Endothelial cell of umbilical vein (primary cell): ENCODE data around the gene KIF17. TPM values are rescaled to one million over a fixed set of nuclear protein-coding genes. Genes with fewer than 3 reads are reported as not detected.

Source experiments
- BruUV-seq: library from RNA; stranded (reverse); fragments of 400-500 nt; replicated peaks from 2 replicates; lab custom pipeline; 2021; lab: Mats Ljungman, UMichigan
- CTCF ChIA-PET: fragments of 300-600, 350-600 bp; sonication (Branson Sonifier 250); formaldehyde crosslinking; loops from one replicate; lab custom pipeline; 2021; ENCODE audit warnings: antibody characterized with exemption, inconsistent platforms; lab: Charles Lee
- POLR2A ChIA-PET: fragments of 300-600, 350-600 bp; sonication (Branson Sonifier 250); formaldehyde crosslinking; loops from one replicate; lab custom pipeline; 2021; ENCODE audit warnings: antibody characterized with exemption, inconsistent platforms; lab: Charles Lee
- DNase-seq: peaks from one replicate; pipeline ENCODE4 v3.0.0-alpha.2; 2011; ENCODE audit warnings: low read depth, low spot score
- FAIRE-seq: peaks from 2 replicates; lab custom pipeline; 2011; peaks lifted over from hg19 to GRCh38; lab: Jason Lieb, UNC
- H2AFZ ChIP-seq: 2 replicates; pipeline ENCODE4 v1.6.0; 2012; ENCODE audit warnings: low read depth, low read length, control low read depth, inconsistent platforms
- H3K27ac ChIP-seq: 2 replicates; pipeline ENCODE4 v1.5.1; 2011; ENCODE audit warnings: low read depth, mild to moderate bottlenecking, control low read depth, low read length, moderate library complexity; ENCODE audit not compliant: insufficient read depth
- H3K27me3 ChIP-seq, 2 experiments: 2 replicates each; pipeline versions ENCODE4 v1.6.0 to v1.6.1; 2011; ENCODE audit warnings: low read length in 2 of 2, mixed read lengths in 1 of 2; ENCODE audit not compliant: control insufficient read depth in 2 of 2, insufficient read depth in 2 of 2
- H3K36me3 ChIP-seq, 2 experiments: 2 replicates in 1 of 2; 3 replicates in 1 of 2; pipeline ENCODE4 v1.5.1; 2011; ENCODE audit warnings: low read length in 2 of 2, mild to moderate bottlenecking in 1 of 2, moderate library complexity in 1 of 2; ENCODE audit not compliant: control insufficient read depth in 2 of 2, insufficient read depth in 2 of 2; ENCODE audit errors: extremely low read depth in 1 of 2
- H3K4me1 ChIP-seq: 3 replicates; pipeline ENCODE4 v1.5.1; 2011; ENCODE audit warnings: mild to moderate bottlenecking, low read length; ENCODE audit not compliant: control insufficient read depth, insufficient read depth; ENCODE audit errors: extremely low read depth
- H3K4me2 ChIP-seq: 2 replicates; pipeline ENCODE4 v1.6.1; 2011; ENCODE audit warnings: low read length, control low read depth, mixed read lengths; ENCODE audit not compliant: insufficient read depth
- H3K4me3 ChIP-seq, 3 experiments: fragments of 200-600 bp in 1 of 3; sonication (generic), shearing (Covaris generic) in 1 of 3; replicated peaks in 1 of 3; 2 replicates each; pipeline ENCODE4 v1.5.1; 2011 to 2016; ENCODE audit warnings: control low read depth in 3 of 3, low read length in 3 of 3, mild to moderate bottlenecking in 2 of 3, inconsistent platforms in 1 of 3, low read depth in 1 of 3, moderate library complexity in 1 of 3; ENCODE audit not compliant: insufficient read depth in 1 of 3
- H3K79me2 ChIP-seq: 2 replicates; pipeline ENCODE4 v1.6.0; 2012; ENCODE audit warnings: low read length, inconsistent platforms; ENCODE audit not compliant: control insufficient read depth, insufficient read depth
- H3K9ac ChIP-seq: replicated peaks from 2 replicates; pipeline ENCODE3; 2011; ENCODE audit warnings: low read length, control low read depth; ENCODE audit not compliant: insufficient read depth; ENCODE audit errors: extremely low read depth
- H3K9me1 ChIP-seq: replicated peaks from 3 replicates; pipeline ENCODE4 v1.6.0; 2011; ENCODE audit warnings: mild to moderate bottlenecking, low read length; ENCODE audit not compliant: control insufficient read depth, insufficient read depth; ENCODE audit errors: extremely low read depth
- H3K9me3 ChIP-seq: replicated peaks from 2 replicates; pipeline ENCODE4 v1.5.1; 2012; ENCODE audit warnings: low read length, inconsistent platforms; ENCODE audit not compliant: control insufficient read depth, insufficient read depth
- H4K20me1 ChIP-seq: replicated peaks from 2 replicates; pipeline ENCODE3; 2011; ENCODE audit warnings: mild to moderate bottlenecking, low read length; ENCODE audit not compliant: control insufficient read depth, insufficient read depth; ENCODE audit errors: extremely low read depth
- EZH2 ChIP-seq: IDR thresholded peaks from 2 replicates; pipeline ENCODE4 v1.6.1; 2012; ENCODE audit warnings: borderline replicate concordance, low read depth, mild to moderate bottlenecking, moderate library complexity, low read length, inconsistent platforms; ENCODE audit not compliant: severe bottlenecking
- FOS ChIP-seq: IDR thresholded peaks from 2 replicates; pipeline ENCODE4 v1.6.1; 2011; ENCODE audit warnings: mild to moderate bottlenecking, low read length, moderate library complexity, borderline replicate concordance; ENCODE audit not compliant: insufficient read depth
- GATA2 ChIP-seq: IDR thresholded peaks from 2 replicates; pipeline ENCODE4 v1.7.0; 2011; ENCODE audit warnings: low read depth, mild to moderate bottlenecking, moderate library complexity, mixed read lengths, low read length; ENCODE audit not compliant: insufficient read length, insufficient read depth
- JUN ChIP-seq: IDR thresholded peaks from 2 replicates; pipeline ENCODE4 v1.6.1; 2011; ENCODE audit warnings: borderline replicate concordance, low read depth; ENCODE audit not compliant: insufficient read length, insufficient read depth
- MYC ChIP-seq: IDR thresholded peaks from one replicate; pipeline ENCODE4 v1.6.1; 2011; ENCODE audit warnings: mild to moderate bottlenecking, low read depth, low read length
- POLR2A ChIP-seq: IDR thresholded peaks from 2 replicates; pipeline ENCODE4 v1.6.1; 2012; ENCODE audit warnings: low read depth, mild to moderate bottlenecking, control low read depth, low read length
- POLR2AphosphoS5 ChIP-seq: IDR thresholded peaks from 2 replicates; pipeline ENCODE4 v1.6.1; 2012; ENCODE audit warnings: low read depth, mild to moderate bottlenecking, control low read depth, low read length, moderate library complexity; ENCODE audit not compliant: insufficient read depth
- dilution Hi-C: fragments of 300-500 bp; cut with MboI; formaldehyde crosslinking; loops from one replicate; pipeline ENCODE4 v1.15.0; 2019; ENCODE audit warnings: low sequenced_read_pairs; ENCODE audit not compliant: extremely low pct_ligation_motif_present
- intact Hi-C: fragments of 100-400 bp; cut with micrococcal nuclease; formaldehyde crosslinking; loops from one replicate; pipeline ENCODE4 v1.10.0; 2022
- polyA plus RNA-seq, 4 experiments: library from polyadenylated mRNA; depleted of rRNA in 3 of 4; stranded (reverse) in 3 of 4; unstranded in 1 of 4; fragments of >200 nt; gene quantifications; 2 replicates each; pipeline versions ENCODE4 v1.2.1 to v1.2.3, GENCODE V29; 2011 to 2012; ENCODE audit warnings: missing spikeins in 1 of 4
- total RNA-seq: library from RNA; stranded (reverse); gene quantifications from 2 replicates; pipeline ENCODE4 v1.2.3, GENCODE V29; 2021
- TF ChIP-seq, protein P1 (sequence below), 2 donors: IDR thresholded peaks; 1 replicate in 1 of 2; 2 replicates in 1 of 2; pipeline ENCODE4 v1.5.1; 2011; ENCODE audit warnings: low read length in 2 of 2, mild to moderate bottlenecking in 2 of 2, moderate library complexity in 2 of 2, control low read depth in 1 of 2, inconsistent platforms in 1 of 2, low read depth in 1 of 2; ENCODE audit not compliant: insufficient read depth in 1 of 2; ENCODE audit errors: extremely low read depth in 1 of 2
- TF ChIP-seq, protein P2 (sequence below): IDR thresholded peaks from 2 replicates; pipeline ENCODE4 v1.6.1; 2011; ENCODE audit not compliant: insufficient read depth, insufficient read length

KIF17 gene
- total and polyA plus RNA-seq, 2 donors (not counting 3 experiments of a cell fraction or from before 2014, with no cell fraction given) = 1.1 to 1.5 TPM

DNA sequence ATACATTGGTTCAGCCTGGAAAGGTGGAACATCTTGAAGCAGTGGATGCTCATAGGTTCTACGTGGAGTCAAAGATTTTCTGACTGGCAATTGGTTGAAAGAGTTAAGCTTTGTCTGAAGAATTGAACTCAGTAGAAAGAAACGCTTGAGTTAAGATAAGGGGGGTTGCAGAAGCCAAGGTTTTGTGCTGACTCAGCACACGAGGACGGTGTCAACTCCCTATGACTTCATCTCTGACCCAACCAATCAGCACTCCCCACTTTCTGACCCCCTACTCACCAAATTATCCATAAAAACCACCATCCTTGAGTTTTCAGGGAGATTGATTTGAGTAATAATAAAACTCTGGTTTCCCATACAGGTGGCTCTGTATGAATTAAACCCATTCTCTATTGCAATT is 87.1 kb downstream of the KIF17 start:
- Histone ChIP-seq H3K9me1 (no peaks in the 10 kb centered on the region), H4K20me1 (no peaks in the 10 kb centered on the region), H3K4me3 (no peak overlapping the region), H3K4me1 (peaks cover 10% of the 10 kb centered on the region), H2AFZ (no peak overlapping the region), H3K9ac (no peak overlapping the region), H3K4me2 (no peak overlapping the region), H3K79me2 (no peaks in the 10 kb centered on the region), H3K27ac (no peak overlapping the region), H3K36me3 (no peaks in the 10 kb centered on the region), H3K9me3 (no peaks in the 10 kb centered on the region), H3K27me3 (peaks cover 0 to 3% of the 10 kb centered on the region in 2 experiments)
- no TSS peak for BruUV-seq
- CTCF ChIA-PET = interaction anchor here (0.8 to 7.7 kb wide), 4 partner anchors 9 to 95 kb away, joined by 3 to 173 read pairs (median 4); no protein-coding TSS in a partner anchor
- FAIRE-seq (no peak), DNase-seq (no peak)
- TF ChIP-seq, protein P1, sequence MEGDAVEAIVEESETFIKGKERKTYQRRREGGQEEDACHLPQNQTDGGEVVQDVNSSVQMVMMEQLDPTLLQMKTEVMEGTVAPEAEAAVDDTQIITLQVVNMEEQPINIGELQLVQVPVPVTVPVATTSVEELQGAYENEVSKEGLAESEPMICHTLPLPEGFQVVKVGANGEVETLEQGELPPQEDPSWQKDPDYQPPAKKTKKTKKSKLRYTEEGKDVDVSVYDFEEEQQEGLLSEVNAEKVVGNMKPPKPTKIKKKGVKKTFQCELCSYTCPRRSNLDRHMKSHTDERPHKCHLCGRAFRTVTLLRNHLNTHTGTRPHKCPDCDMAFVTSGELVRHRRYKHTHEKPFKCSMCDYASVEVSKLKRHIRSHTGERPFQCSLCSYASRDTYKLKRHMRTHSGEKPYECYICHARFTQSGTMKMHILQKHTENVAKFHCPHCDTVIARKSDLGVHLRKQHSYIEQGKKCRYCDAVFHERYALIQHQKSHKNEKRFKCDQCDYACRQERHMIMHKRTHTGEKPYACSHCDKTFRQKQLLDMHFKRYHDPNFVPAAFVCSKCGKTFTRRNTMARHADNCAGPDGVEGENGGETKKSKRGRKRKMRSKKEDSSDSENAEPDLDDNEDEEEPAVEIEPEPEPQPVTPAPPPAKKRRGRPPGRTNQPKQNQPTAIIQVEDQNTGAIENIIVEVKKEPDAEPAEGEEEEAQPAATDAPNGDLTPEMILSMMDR (IDR thresholded peaks at IDR 0.05; ENCODE audit: extremely low read depth in 1 of 2, insufficient read depth in 1 of 2, low read depth in 1 of 2, low read length in 2 of 2) = no peak
- TF ChIP-seq EZH2 (no peak), MYC (no peak), GATA2 (no peak), JUN (no peak), POLR2AphosphoS5 (no peak), FOS (no peak), POLR2A (no peak)
- TF ChIP-seq, protein P2, sequence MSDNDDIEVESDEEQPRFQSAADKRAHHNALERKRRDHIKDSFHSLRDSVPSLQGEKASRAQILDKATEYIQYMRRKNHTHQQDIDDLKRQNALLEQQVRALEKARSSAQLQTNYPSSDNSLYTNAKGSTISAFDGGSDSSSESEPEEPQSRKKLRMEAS = no peak
- intact Hi-C loops = loop anchor here (5.0 kb wide), 1 partner anchor 123 kb away; the partner anchor contains the start of gene MUL1
- dilution Hi-C loops = no loop called here
- POLR2A ChIA-PET = no interaction called here
